Activated B cell treated with CpG ODN at 0.5 μM for 24 hours (primary cell): ENCODE data around the gene EEF1AKMT4. TPM values are rescaled to one million over a fixed set of nuclear protein-coding genes. Genes with fewer than 3 reads are reported as not detected.
A peak's percentile ranks its signal among the peaks of the same experiment; 100 is the strongest.

Source experiments
- ATAC-seq: fragments of 200-7000 bp; cut with Tn5 transposase; one replicate; pipeline ENCODE4 v1.10.0; 2021; ENCODE audit warnings: low read depth, mild to moderate bottlenecking, moderate library complexity
- CTCF ChIA-PET: fragments of 350-600 bp; sonication (Branson Sonifier 250); formaldehyde crosslinking; loops from one replicate; lab custom pipeline; 2021; ENCODE audit warnings: antibody characterized with exemption; lab: Charles Lee
- POLR2A ChIA-PET: fragments of 350-600 bp; sonication (Branson Sonifier 250); formaldehyde crosslinking; loops from one replicate; lab custom pipeline; 2021; ENCODE audit warnings: antibody characterized with exemption; lab: Charles Lee
- DNase-seq: peaks from one replicate; pipeline ENCODE4 v3.0.0; 2022
- H3K27ac Mint-ChIP-seq: one replicate; pipeline ENCODE4 v1.8.0; 2020; ENCODE audit warnings: mixed read lengths
- H3K27me3 Mint-ChIP-seq: one replicate; pipeline ENCODE4 v1.8.0; 2021; ENCODE audit warnings: mixed read lengths
- H3K36me3 Mint-ChIP-seq: one replicate; pipeline ENCODE4 v1.8.0; 2021; ENCODE audit warnings: low read depth, mixed read lengths
- H3K4me1 Mint-ChIP-seq: one replicate; pipeline ENCODE4 v1.8.0; 2021; ENCODE audit warnings: mixed read lengths
- H3K4me3 Mint-ChIP-seq: one replicate; pipeline ENCODE4 v1.8.0; 2020; ENCODE audit warnings: mild to moderate bottlenecking, mixed read lengths
- H3K9me3 Mint-ChIP-seq: one replicate; pipeline ENCODE4 v1.8.0; 2020; ENCODE audit warnings: mixed read lengths
- CTCF ChIP-seq: fragments of 200-600 bp; IDR thresholded peaks from one replicate; pipeline ENCODE4 v1.8.0; 2022; ENCODE audit warnings: antibody characterized with exemption, mild to moderate bottlenecking
- intact Hi-C: fragments of 100-400 bp; cut with micrococcal nuclease; formaldehyde crosslinking; loops from one replicate; pipeline ENCODE4 v1.15.1; 2024
- total RNA-seq: library from RNA; stranded (reverse); gene quantifications from 2 replicates; pipeline ENCODE4 v1.2.3, GENCODE V29; 2022

Gene EEF1AKMT4
- total RNA-seq, 1 donor from 2014 or later: 2.9 TPM

DNA sequence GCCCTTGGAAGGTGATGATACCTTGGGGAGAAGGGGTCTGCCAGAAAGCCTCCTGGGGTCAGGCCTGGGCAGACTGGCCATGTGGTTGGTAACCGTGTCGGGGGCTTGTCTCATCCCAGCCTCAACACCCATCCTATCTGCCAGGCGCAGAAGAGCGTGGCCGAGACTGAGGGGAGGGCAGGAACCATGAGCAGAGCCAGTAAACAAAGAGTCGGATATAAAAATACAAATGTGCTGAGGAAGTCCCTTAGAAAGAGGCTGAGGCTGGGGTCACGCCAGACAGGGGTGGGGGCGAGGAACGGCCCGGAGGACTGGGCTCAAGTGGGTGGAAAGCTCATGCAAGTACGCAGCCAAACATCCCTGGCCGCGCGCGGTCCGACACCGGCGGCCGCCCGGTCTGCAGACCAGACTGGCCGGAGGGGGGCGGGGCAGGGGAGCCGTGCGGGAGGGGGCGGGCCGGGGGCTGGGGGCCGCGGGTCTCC is 10.0 kb downstream of the EEF1AKMT4 start:
- H3K36me3 Mint-ChIP-seq: no peaks in the 10 kb centered on the region
- ChIA-PET POLR2A (no interaction called here), CTCF (interaction anchor here (2.4 kb wide), 1 partner anchor 32 kb away, joined by 8 read pairs; no protein-coding TSS in a partner anchor)
- DNase-seq (no peak), ATAC-seq (no peak)
- H3K9me3 Mint-ChIP-seq: no peaks in the 10 kb centered on the region
- H3K4me1 Mint-ChIP-seq: peaks cover 28% of the 10 kb centered on the region
- H3K27ac Mint-ChIP-seq: no peak overlapping the region
- intact Hi-C loops: no loop called here
- peak overlapping the region; percentile 60 for H3K4me3 Mint-ChIP-seq
- peaks cover 37% of the 10 kb centered on the region for H3K27me3 Mint-ChIP-seq
- no peak for TF ChIP-seq CTCF

GRCh38 chr3:184259878-184260723 is 10.6 kb downstream of the EEF1AKMT4 start:
- POLR2A ChIA-PET: interaction anchor here (1.2 kb wide), 1 partner anchor 10 kb away, joined by 4 read pairs; the partner anchor contains the start of gene EEF1AKMT4

DNA sequence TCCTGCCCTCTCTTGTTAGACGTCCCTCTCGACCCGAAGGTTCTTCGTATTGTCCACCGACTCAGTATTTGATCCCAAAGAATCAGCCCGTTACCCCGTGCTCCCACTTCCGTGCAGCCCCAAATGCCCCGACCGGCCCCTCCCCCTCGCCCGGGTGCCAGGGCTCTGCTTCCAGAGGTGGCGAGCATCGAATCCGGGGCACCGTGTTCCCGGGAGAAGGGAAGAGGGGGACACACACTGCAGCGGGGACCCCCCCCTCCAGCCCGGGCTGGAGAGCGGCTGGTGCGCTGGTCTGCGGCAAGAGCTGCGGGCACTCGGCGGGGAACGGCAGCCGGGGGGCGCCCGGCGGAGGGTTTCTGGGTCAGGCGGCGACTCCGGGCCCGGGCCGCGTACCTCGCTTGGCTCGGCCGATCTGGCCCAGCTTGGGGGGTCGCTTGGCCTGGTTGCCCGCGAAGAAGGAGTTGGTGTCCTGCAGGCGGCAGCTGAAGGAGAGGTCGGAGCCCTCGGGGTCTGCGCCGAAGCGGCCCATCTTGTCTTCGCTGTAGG is 11.3 kb downstream of the EEF1AKMT4 start:
- H3K27ac Mint-ChIP-seq: no peak overlapping the region
- H3K9me3 Mint-ChIP-seq: no peaks in the 10 kb centered on the region
- DNase-seq: no peak
- peak overlapping the region; percentile 79 for H3K4me3 Mint-ChIP-seq
- no peak for ATAC-seq
- peaks cover 28% of the 10 kb centered on the region for H3K4me1 Mint-ChIP-seq
- POLR2A ChIA-PET: interaction anchor here (0.6 to 1.2 kb wide), 2 partner anchors 11 to 1145 kb away, joined by 4 to 9 read pairs; partner anchors contain the start of gene EEF1AKMT4
- no peaks in the 10 kb centered on the region for H3K36me3 Mint-ChIP-seq
- no peak for TF ChIP-seq CTCF
- intact Hi-C loops: loop anchor here (1.0 to 5.0 kb wide), 3 partner anchors 10 to 38 kb away; partner anchors contain the start of genes PSMD2 and VWA5B2
- peaks cover 47% of the 10 kb centered on the region for H3K27me3 Mint-ChIP-seq
- CTCF ChIA-PET: interaction anchor here (1.1 to 2.4 kb wide), 2 partner anchors 11 to 33 kb away, joined by 3 to 8 read pairs; partner anchors contain the start of gene EEF1AKMT4

More at GRCh38 chr3:184259878-184260723, 10.6 kb downstream of the EEF1AKMT4 start:
- H3K4me3 Mint-ChIP-seq: peak overlapping the region; percentile 79
- H3K27ac Mint-ChIP-seq: no peak overlapping the region
- H3K27me3 Mint-ChIP-seq: peaks cover 44% of the 10 kb centered on the region
- H3K36me3 Mint-ChIP-seq: no peaks in the 10 kb centered on the region
- CTCF ChIA-PET: interaction anchor here (1.1 to 2.4 kb wide), 2 partner anchors 10 to 32 kb away, joined by 3 to 8 read pairs; partner anchors contain the start of gene EEF1AKMT4
- no peaks in the 10 kb centered on the region for H3K9me3 Mint-ChIP-seq
- intact Hi-C loops: loop anchor here (2.0 to 5.0 kb wide), 2 partner anchors 33 to 39 kb away; partner anchors contain the start of genes PSMD2 and VWA5B2
- peak; percentile 72 for ATAC-seq
- peak; percentile 38 for DNase-seq
- TF ChIP-seq CTCF: no peak
- H3K4me1 Mint-ChIP-seq: peaks cover 28% of the 10 kb centered on the region

- peak; percentile 43 for DNase-seq
- no peaks in the 10 kb centered on the region for H3K36me3 Mint-ChIP-seq
- H3K4me1 Mint-ChIP-seq: peaks cover 28% of the 10 kb centered on the region
- H3K27me3 Mint-ChIP-seq: peaks cover 51% of the 10 kb centered on the region
- ChIA-PET CTCF (interaction anchor here (1.1 to 2.4 kb wide), 2 partner anchors 11 to 34 kb away, joined by 3 to 8 read pairs; partner anchors contain the start of gene EEF1AKMT4), POLR2A (interaction anchor here (0.6 to 1.5 kb wide), 3 partner anchors 12 to 1145 kb away, joined by 3 to 9 read pairs (median 4); partner anchors contain the start of genes EEF1AKMT4 and EIF2B5)
- no peak within 1 kb of the TSS for H3K27ac Mint-ChIP-seq
- ATAC-seq: peak; percentile 66
- TF ChIP-seq CTCF: no peak
- intact Hi-C loops: loop anchor here (1.0 to 5.0 kb wide), 3 partner anchors 11 to 37 kb away; partner anchors contain the start of genes PSMD2 and VWA5B2
- H3K9me3 Mint-ChIP-seq: no peaks in the 10 kb centered on the region
- peak within 1 kb of the TSS; percentile 79 for H3K4me3 Mint-ChIP-seq
Observed at GRCh38 chr3:184261270-184261853, 11.9 kb downstream of the EEF1AKMT4 start, which contains the start of gene CAMK2N2. Gene CAMK2N2 (minus strand): TSS chr3:184261553. CDS start chr3:184261285, 268 bp downstream.
